LHCN-M2 (cell line): Measurements from ENCODE around the gene SOBP. TPM values are rescaled to one million over a fixed set of nuclear protein-coding genes. Genes with fewer than 3 reads are reported as not detected.
"Not testable (repeated sequence)": the region's sequence is repeated elsewhere in the genome, so short reads cannot be mapped to it uniquely, and the experiment has no call there.

Experiments
- DNase-seq: peaks from one replicate; pipeline ENCODE4 v3.0.0-alpha.2; 2012; ENCODE audit warnings: low read depth
- polyA plus RNA-seq: library from polyadenylated mRNA; unstranded; fragments of >200 nt; gene quantifications from one replicate; pipeline ENCODE4 v1.2.1, GENCODE V29; 2012; ENCODE audit warnings: missing spikeins
- total RNA-seq: library from RNA; depleted of rRNA; stranded (reverse); fragments of >200 nt; gene quantifications from 2 replicates; pipeline ENCODE4 v1.2.3, GENCODE V29; 2014; rRNA removed

The SOBP gene
- total RNA-seq: under 0.01 and 0.19 TPM in 2 replicates
- 0.07 TPM for polyA plus RNA-seq

GRCh38 chr6:107489636-107490565, at the start of gene SOBP:
TSS of gene SOBP (plus strand) at chr6:107490117. CDS start at chr6:107490617, 500 bp downstream.
- no peak for DNase-seq

GRCh38 chr6:107440936-107441335, 49.0 kb upstream of the SOBP start:
- DNase-seq: no peak

GRCh38 chr6:107441682-107442081, 48.2 kb upstream of the SOBP start:
- DNase-seq: no peak

- DNase-seq: peak; percentile 76
Observed at GRCh38 chr6:107442938-107443607, 46.8 kb upstream of the SOBP start.

GRCh38 chr6:107443608-107444267, 46.2 kb upstream of the SOBP start:
- peak; percentile 56 for DNase-seq

GRCh38 chr6:107444277-107444676, 45.6 kb upstream of the SOBP start:
- no peak for DNase-seq

- no peak for DNase-seq
Observed at GRCh38 chr6:107447663-107448216, 42.2 kb upstream of the SOBP start.

GRCh38 chr6:107448776-107449175, 41.1 kb upstream of the SOBP start:
- DNase-seq: no peak

- no peak for DNase-seq
Observed at GRCh38 chr6:107458672-107459282, 31.1 kb upstream of the SOBP start.

- DNase-seq: peak; percentile 96
Observed at GRCh38 chr6:107459283-107460082, 30.4 kb upstream of the SOBP start, which contains the start of gene PDSS2. TSS of gene PDSS2 (minus strand) at chr6:107459564. CDS start at chr6:107459285, 279 bp downstream.

- no peak for DNase-seq
Observed at GRCh38 chr6:107460083-107460631, 29.8 kb upstream of the SOBP start.

- no peak for DNase-seq
Observed at GRCh38 chr6:107466062-107466461, 23.9 kb upstream of the SOBP start.

GRCh38 chr6:107470364-107470763, 19.6 kb upstream of the SOBP start:
- no peak for DNase-seq

- DNase-seq: no peak
Observed at GRCh38 chr6:107473660-107474059, 16.3 kb upstream of the SOBP start.

- DNase-seq: not testable (repeated sequence)
Observed at GRCh38 chr6:107475360-107475759, 14.6 kb upstream of the SOBP start.

- DNase-seq: not testable (repeated sequence)
Observed at GRCh38 chr6:107475826-107476225, 14.1 kb upstream of the SOBP start.

GRCh38 chr6:107479089-107479690, 10.7 kb upstream of the SOBP start:
- DNase-seq: no peak

GRCh38 chr6:107485157-107485556, 4.8 kb upstream of the SOBP start:
- DNase-seq: no peak

- DNase-seq: no peak
Observed at GRCh38 chr6:107488174-107488874, 1.6 kb upstream of the SOBP start.
